Activated naive CD8-positive, alpha-beta T cell (primary cell): ENCODE results near the gene SDK2.
A peak's percentile ranks its signal among the peaks of the same experiment; 100 is the strongest.

Experiments used
- H3K27ac Mint-ChIP-seq: one replicate; pipeline ENCODE4 v1.8.0; 2021; ENCODE audit warnings: mixed read lengths
- H3K27me3 Mint-ChIP-seq: one replicate; pipeline ENCODE4 v1.8.0; 2021; ENCODE audit warnings: mixed read lengths
- H3K36me3 Mint-ChIP-seq: one replicate; pipeline ENCODE4 v1.8.0; 2021; ENCODE audit warnings: mixed read lengths
- H3K4me1 Mint-ChIP-seq: one replicate; pipeline ENCODE4 v1.8.0; 2021; ENCODE audit warnings: low read depth, mixed read lengths
- H3K4me3 Mint-ChIP-seq: one replicate; pipeline ENCODE4 v1.8.0; 2021; ENCODE audit warnings: mild to moderate bottlenecking, mixed read lengths
- H3K9me3 Mint-ChIP-seq: one replicate; pipeline ENCODE4 v1.8.0; 2021; ENCODE audit warnings: low read depth, mixed read lengths

The SDK2 gene

DNA sequence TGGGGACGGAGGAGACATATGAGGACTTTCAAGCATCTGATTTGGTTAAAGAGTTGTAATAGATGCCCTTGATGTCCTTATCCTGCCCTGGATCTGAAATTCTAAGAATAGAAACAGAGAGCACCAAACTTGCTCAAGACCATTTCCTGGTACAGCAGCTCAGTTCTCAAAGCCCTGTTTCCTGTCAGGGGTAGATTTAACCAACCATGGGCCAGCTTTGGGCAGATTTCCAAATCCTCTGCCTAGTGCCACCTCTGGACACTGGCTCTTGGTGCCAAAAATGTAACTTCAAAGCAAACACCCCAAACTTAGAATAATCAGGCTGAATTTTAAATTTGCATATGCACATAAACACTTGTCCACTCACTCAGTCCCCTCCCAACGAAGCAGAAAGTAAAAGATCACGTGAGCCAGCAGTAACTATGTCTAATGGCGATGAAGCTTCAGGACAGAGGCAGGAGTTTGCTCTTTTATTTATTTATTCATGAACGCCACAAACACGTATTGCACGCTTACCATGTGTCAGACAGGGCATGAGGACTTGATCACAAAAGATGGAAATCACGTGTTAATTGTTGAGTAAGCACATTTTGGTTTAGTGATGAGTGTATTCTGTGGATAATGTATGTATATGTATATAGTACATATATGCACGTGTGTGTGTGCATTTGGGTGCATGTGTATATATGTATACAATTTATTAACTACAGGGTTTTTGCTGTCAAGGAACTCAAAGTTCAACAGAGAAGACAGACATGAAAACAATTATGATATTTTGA lies 23.1 kb upstream of the SDK2 start:
- peak overlapping the region; percentile 52 for H3K4me3 Mint-ChIP-seq
- H3K9me3 Mint-ChIP-seq = peaks cover 7% of the 10 kb centered on the region
- H3K36me3 Mint-ChIP-seq = peaks cover 3% of the 10 kb centered on the region
- H3K27ac Mint-ChIP-seq = peak overlapping the region; percentile 47
- peaks cover 23% of the 10 kb centered on the region for H3K4me1 Mint-ChIP-seq
- no peaks in the 10 kb centered on the region for H3K27me3 Mint-ChIP-seq

GRCh38 chr17:73663614-73664013 lies 19.4 kb upstream of the SDK2 start:
- H3K27me3 Mint-ChIP-seq = no peaks in the 10 kb centered on the region
- peaks cover 23% of the 10 kb centered on the region for H3K4me1 Mint-ChIP-seq
- no peak overlapping the region for H3K27ac Mint-ChIP-seq
- no peak overlapping the region for H3K4me3 Mint-ChIP-seq
- no peaks in the 10 kb centered on the region for H3K36me3 Mint-ChIP-seq
- no peaks in the 10 kb centered on the region for H3K9me3 Mint-ChIP-seq

DNA sequence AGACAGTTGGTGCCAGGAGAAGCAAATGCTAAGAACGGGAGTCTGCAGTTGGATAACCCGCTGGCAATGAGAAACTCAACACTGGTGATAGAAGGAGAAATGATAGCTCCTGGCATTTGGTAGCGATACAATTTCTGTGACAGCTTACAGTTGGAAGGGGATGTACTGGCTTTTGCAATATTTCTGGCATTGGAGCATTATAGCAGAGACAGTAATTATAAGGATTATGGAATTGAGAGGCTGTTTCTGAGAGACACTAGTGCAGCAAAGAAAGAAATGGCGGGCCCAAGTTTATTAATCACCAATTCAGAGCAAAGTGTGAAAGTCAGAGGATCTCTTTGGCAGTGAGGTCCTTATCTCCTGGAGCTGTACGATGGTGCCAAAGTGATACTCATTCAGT lies 16.1 kb upstream of the SDK2 start:
- H3K4me1 Mint-ChIP-seq = no peaks in the 10 kb centered on the region
- H3K36me3 Mint-ChIP-seq = no peaks in the 10 kb centered on the region
- H3K4me3 Mint-ChIP-seq = no peak overlapping the region
- H3K9me3 Mint-ChIP-seq = no peaks in the 10 kb centered on the region
- H3K27ac Mint-ChIP-seq = no peak overlapping the region
- H3K27me3 Mint-ChIP-seq = no peaks in the 10 kb centered on the region

- no peaks in the 10 kb centered on the region for H3K27me3 Mint-ChIP-seq
- peaks cover 9% of the 10 kb centered on the region for H3K36me3 Mint-ChIP-seq
- H3K4me1 Mint-ChIP-seq = no peaks in the 10 kb centered on the region
- H3K4me3 Mint-ChIP-seq = no peak overlapping the region
- H3K9me3 Mint-ChIP-seq = peaks cover 9% of the 10 kb centered on the region
- H3K27ac Mint-ChIP-seq = no peak overlapping the region
Observed at GRCh38 chr17:73658821-73659515, 14.7 kb upstream of the SDK2 start.

- H3K36me3 Mint-ChIP-seq = peaks cover 15% of the 10 kb centered on the region
- H3K27me3 Mint-ChIP-seq = no peaks in the 10 kb centered on the region
- H3K9me3 Mint-ChIP-seq = peaks cover 9% of the 10 kb centered on the region
- H3K4me1 Mint-ChIP-seq = peaks cover 3% of the 10 kb centered on the region
- no peak overlapping the region for H3K27ac Mint-ChIP-seq
- H3K4me3 Mint-ChIP-seq = no peak overlapping the region
Observed at GRCh38 chr17:73657473-73658116, 13.3 kb upstream of the SDK2 start.

GRCh38 chr17:73654241-73654640 lies 10.0 kb upstream of the SDK2 start:
- peaks cover 9% of the 10 kb centered on the region for H3K9me3 Mint-ChIP-seq
- H3K27me3 Mint-ChIP-seq = no peaks in the 10 kb centered on the region
- H3K4me3 Mint-ChIP-seq = no peak overlapping the region
- peaks cover 3% of the 10 kb centered on the region for H3K4me1 Mint-ChIP-seq
- peaks cover 15% of the 10 kb centered on the region for H3K36me3 Mint-ChIP-seq
- no peak overlapping the region for H3K27ac Mint-ChIP-seq

GRCh38 chr17:73653810-73654209 lies 9.6 kb upstream of the SDK2 start:
- H3K36me3 Mint-ChIP-seq = peaks cover 15% of the 10 kb centered on the region
- no peak overlapping the region for H3K4me3 Mint-ChIP-seq
- no peak overlapping the region for H3K27ac Mint-ChIP-seq
- H3K4me1 Mint-ChIP-seq = peaks cover 3% of the 10 kb centered on the region
- H3K27me3 Mint-ChIP-seq = no peaks in the 10 kb centered on the region
- H3K9me3 Mint-ChIP-seq = peaks cover 9% of the 10 kb centered on the region

DNA sequence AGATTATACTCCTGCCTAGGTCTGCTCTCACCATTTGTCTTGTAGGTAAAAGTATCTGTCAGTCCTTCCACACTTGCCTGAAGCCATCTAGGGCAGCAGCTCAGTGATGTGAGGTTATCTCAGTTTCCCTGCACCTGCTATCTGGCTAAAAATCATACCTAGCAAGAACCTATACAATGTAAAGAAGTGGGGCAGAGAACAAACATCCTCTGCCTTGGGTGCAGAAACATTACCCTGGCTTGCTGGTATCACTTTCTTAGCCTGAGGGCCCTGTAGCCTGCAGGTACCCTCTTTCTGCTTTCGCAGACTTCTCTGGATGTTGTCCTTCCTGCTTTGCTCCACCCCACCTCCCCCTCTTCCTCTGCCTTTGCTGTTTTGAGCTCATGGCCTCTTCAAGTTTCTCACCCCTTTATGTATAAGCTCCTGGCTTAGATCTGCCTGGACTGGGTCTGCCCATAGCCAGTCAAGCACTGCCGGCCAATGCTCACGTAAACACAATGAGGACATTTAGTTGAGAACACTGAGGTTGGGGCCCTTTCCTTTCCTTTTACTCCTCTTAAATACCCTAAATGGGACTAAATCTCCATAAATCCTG lies 8.7 kb upstream of the SDK2 start:
- H3K36me3 Mint-ChIP-seq = peaks cover 15% of the 10 kb centered on the region
- H3K27ac Mint-ChIP-seq = no peak overlapping the region
- H3K27me3 Mint-ChIP-seq = no peaks in the 10 kb centered on the region
- H3K4me3 Mint-ChIP-seq = no peak overlapping the region
- H3K9me3 Mint-ChIP-seq = peaks cover 9% of the 10 kb centered on the region
- H3K4me1 Mint-ChIP-seq = peaks cover 3% of the 10 kb centered on the region

DNA sequence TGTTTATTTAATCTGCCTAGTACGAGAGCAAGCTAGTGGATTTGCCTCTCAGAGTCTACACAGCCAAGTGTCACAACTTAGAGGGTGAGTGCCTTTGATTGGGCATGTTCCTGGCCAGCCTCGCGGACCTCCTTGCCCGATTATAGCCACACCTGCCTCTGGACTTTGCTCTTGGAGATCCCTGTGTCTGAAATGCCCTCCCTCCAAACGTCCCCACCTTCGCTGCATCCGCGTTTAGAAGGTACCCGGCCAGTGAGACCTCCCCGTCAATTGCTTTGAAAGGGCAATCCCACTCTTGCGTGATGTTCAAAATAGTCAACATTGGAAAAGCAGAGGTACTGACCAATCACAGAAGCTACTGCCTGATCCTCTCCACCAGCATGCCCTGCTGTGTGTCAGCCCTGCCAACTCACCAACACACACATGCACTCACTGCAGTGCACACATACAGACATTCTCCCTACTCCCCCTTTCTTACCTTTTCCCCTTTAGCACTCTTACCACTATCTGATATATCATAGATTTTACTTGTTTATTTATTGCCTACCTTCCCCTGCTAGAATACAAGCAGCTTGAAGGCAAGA lies 6.5 kb upstream of the SDK2 start:
- H3K4me3 Mint-ChIP-seq = no peak overlapping the region
- H3K9me3 Mint-ChIP-seq = peaks cover 9% of the 10 kb centered on the region
- peaks cover 15% of the 10 kb centered on the region for H3K36me3 Mint-ChIP-seq
- H3K27ac Mint-ChIP-seq = no peak overlapping the region
- peaks cover 7% of the 10 kb centered on the region for H3K4me1 Mint-ChIP-seq
- no peaks in the 10 kb centered on the region for H3K27me3 Mint-ChIP-seq

GRCh38 chr17:73650140-73650539 lies 5.9 kb upstream of the SDK2 start:
- Mint-ChIP-seq H3K4me1 (peaks cover 7% of the 10 kb centered on the region), H3K27ac (no peak overlapping the region), H3K36me3 (peaks cover 15% of the 10 kb centered on the region), H3K4me3 (no peak overlapping the region), H3K9me3 (peaks cover 9% of the 10 kb centered on the region), H3K27me3 (no peaks in the 10 kb centered on the region)

GRCh38 chr17:73648974-73649373 lies 4.7 kb upstream of the SDK2 start:
- Mint-ChIP-seq H3K27ac (no peak overlapping the region), H3K4me1 (peaks cover 9% of the 10 kb centered on the region), H3K4me3 (no peak overlapping the region), H3K36me3 (peaks cover 5% of the 10 kb centered on the region), H3K27me3 (no peaks in the 10 kb centered on the region), H3K9me3 (no peaks in the 10 kb centered on the region)

DNA sequence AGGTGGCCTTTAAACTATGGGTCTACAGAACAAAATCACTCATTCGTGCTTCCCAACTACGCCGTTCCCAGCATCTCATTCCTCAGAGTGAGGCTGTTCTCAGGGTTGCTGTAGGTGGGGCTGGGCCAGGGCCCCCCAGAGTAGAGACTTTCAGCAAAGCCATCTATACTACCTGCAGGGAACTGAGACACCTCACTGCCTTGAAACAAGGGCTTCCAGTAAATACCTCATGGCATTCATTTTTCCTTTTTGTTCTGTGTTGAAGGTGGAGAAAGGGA lies 4.2 kb upstream of the SDK2 start:
- Mint-ChIP-seq H3K36me3 (peaks cover 2% of the 10 kb centered on the region), H3K27ac (no peak overlapping the region), H3K27me3 (no peaks in the 10 kb centered on the region), H3K4me3 (no peak overlapping the region), H3K4me1 (peaks cover 10% of the 10 kb centered on the region), H3K9me3 (no peaks in the 10 kb centered on the region)

DNA sequence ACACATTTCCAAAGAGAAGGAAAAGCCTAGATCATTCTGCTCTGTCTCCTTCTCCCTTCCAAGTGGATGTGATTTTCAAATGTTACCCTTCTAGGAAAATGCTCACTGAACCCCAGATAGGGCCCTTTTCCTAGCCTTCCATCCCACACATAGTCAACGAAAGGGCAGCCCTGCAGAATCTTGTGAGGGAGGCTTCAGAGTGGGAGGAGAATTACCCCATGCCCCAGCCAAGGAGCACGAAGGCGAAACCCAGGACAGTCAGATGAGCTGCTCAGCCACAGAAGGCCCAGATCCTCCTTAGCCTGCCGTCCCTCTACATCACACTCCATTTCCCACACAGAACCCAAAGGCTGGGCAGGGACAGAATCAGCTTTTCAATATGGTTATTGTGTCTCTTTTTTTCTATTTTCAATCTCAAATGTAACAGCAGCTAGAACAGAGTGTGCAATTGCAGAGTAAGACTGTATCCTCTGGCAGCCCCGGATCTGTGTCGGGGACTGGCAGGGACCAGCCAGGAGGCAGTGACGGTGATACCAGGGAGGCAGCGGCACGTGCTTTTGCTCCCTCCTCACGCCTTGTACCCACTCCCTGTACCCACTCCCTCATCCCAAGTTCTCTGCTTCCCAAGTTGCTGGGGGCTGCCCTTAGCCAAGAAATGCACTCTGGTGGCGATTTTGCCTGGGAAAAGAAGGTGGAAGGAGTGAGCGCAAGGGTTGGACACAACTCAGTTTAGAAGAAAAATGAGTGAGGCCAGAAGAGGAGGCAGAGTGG lies 3.7 kb upstream of the SDK2 start:
- Mint-ChIP-seq H3K27ac (no peak overlapping the region), H3K4me1 (peaks cover 8% of the 10 kb centered on the region), H3K9me3 (no peaks in the 10 kb centered on the region), H3K4me3 (no peak overlapping the region), H3K27me3 (no peaks in the 10 kb centered on the region), H3K36me3 (no peaks in the 10 kb centered on the region)

GRCh38 chr17:73647301-73647695 lies 3.1 kb upstream of the SDK2 start:
- Mint-ChIP-seq H3K4me3 (no peak overlapping the region), H3K9me3 (no peaks in the 10 kb centered on the region), H3K4me1 (peaks cover 15% of the 10 kb centered on the region), H3K36me3 (no peaks in the 10 kb centered on the region), H3K27me3 (no peaks in the 10 kb centered on the region), H3K27ac (no peak overlapping the region)
